Right lobe of liver (tissue), 6 donors: ENCODE data around the gene DNMT3A. TPM values are rescaled to one million over a fixed set of nuclear protein-coding genes. Genes with fewer than 3 reads are reported as not detected.

Experiments
- ATAC-seq, 4 donors: fragments of 200-7000 bp; cut with Tn5 transposase; one replicate each; pipeline ENCODE4 v1.9.1; 2020; ENCODE audit warnings: mild to moderate bottlenecking in 4 of 4, moderate library complexity in 4 of 4
- DNase-seq, 3 donors: peaks; one replicate each; pipeline ENCODE4 v3.0.0-alpha.2; 2020
- H3K27ac ChIP-seq, 3 donors: fragments of 200-600 bp; one replicate each; pipeline ENCODE4 v1.8.0; 2022
- H3K27me3 ChIP-seq, 2 donors: fragments of 200-600 bp; one replicate each; pipeline ENCODE4 v1.8.0; 2022
- H3K36me3 ChIP-seq, 4 donors: fragments of 200-600 bp; sonication (generic) in 1 of 4; one replicate each; pipeline versions ENCODE4 v1.5.1 to v1.8.0; 2017 to 2022; ENCODE audit warnings: control low read depth in 1 of 4
- H3K4me1 ChIP-seq, 4 donors: fragments of 200-600 bp; sonication (generic) in 1 of 4; one replicate each; pipeline versions ENCODE4 v1.5.1 to v1.8.0; 2017 to 2022; ENCODE audit warnings: control low read depth in 1 of 4
- H3K4me3 ChIP-seq, 3 donors: fragments of 200-600 bp; one replicate each; pipeline ENCODE4 v1.8.0; 2022
- H3K9me3 ChIP-seq, 4 donors: fragments of 200-600 bp; sonication (generic) in 1 of 4; one replicate each; pipeline versions ENCODE4 v1.5.1 to v1.8.0; 2017 to 2022; ENCODE audit warnings: control low read depth in 1 of 4
- POLR2A ChIP-seq: fragments of 450-650 bp; IDR thresholded peaks from one replicate; pipeline ENCODE4 v1.6.1; 2017; ENCODE audit warnings: antibody characterized with exemption, mild to moderate bottlenecking
- WGBS: methylation state at CpG from one replicate; pipeline ENCODE4 v1.1.6; 2018; ENCODE audit warnings: low coverage, low lambda C conversion rate; ENCODE audit not compliant: insufficient coverage; ENCODE audit errors: missing lambda C conversion rate; 5-methylcytosine and 5-hydroxymethylcytosine counted together
- intact Hi-C, 2 donors: fragments of 100-400 bp; cut with DNase I; formaldehyde crosslinking; loops; one replicate each; pipeline versions ENCODE4 v1.11.2 to v1.14.1; 2022
- total RNA-seq, 6 experiments: library from RNA; depleted of rRNA in 2 of 6; stranded (reverse); fragments of >200 nt in 2 of 6; fragmentation: NEBNext Ultra II Directional in 3 of 6; extraction: Animal tissue kit (Norgen Biotek cat#: 25700) in 3 of 6; gene quantifications; one replicate each; pipeline versions ENCODE4 v1.1.0 to v1.2.4, GENCODE V29; 2016 to 2023
- TF ChIP-seq, protein P1 (sequence below), 4 donors: fragments of 200-600 bp in 3 of 4; fragments of 450-650 bp in 1 of 4; IDR thresholded peaks; one replicate each; pipeline versions ENCODE4 v1.5.1 to v1.8.0; 2016 to 2022; ENCODE audit warnings: antibody characterized with exemption in 4 of 4, mild to moderate bottlenecking in 2 of 4
- donor health status: DM: no; HTN: yes; CAD: no.
- donor health status: DM: no; HTN: no; CAD: no.
- donor health status: DM: no; HTN: no; CAD: no.
- donor health status: DM: no; HTN: yes; CAD: no.
- donor health status: DM: no; HTN: yes; CAD: no.

DNMT3A gene
- total RNA-seq, 6 experiments from 2014 or later: 4.9 to 13.3 (median 9.3) TPM

DNA sequence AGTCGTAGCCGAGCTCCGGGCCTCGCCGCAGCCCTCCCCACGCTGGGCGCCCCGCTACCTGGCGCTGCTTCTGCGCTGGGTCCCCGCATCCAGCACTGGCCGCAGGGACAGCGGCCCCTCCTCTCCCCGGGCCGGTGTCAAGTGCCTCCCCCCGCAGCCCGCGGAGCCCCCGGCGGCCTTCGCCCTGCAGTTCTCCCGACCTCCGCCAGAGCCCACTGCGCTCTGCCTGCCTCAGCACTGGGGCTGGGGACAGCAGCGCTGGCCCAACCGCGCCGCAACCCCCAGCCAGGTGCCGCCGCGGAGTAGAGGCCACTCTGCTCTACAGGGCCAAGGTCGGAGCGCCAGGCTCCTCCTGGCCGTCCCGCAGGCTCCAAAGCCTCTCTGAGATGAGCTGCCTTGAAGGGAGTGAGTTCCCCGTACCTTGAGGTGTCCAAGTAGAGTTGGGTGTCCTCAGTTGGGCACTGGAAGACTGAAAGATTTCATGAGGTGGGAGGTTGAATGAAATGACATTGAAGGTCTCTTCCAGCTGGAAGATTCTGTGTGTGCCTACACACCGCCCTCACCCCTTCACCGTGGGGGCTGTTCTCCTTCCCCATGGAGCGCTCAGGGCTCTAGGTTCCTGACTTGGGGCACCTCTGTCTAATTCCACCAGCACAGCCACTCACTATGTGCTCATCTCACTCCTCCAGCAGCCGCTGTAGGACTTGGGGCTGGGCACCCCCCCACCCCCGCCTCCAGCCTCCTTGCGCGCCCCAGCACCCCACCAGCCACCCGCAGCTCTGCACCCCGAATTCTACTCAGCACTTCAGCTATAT, 854 bp upstream of the DNMT3A start:
- ATAC-seq (peak; percentile 88 to 96 (median 92)), DNase-seq (peak; percentile 85 to 89 (median 86))
- no peaks in the 10 kb centered on the region for H3K36me3 ChIP-seq
- WGBS: 25% methylated on average over 2 of the region's 45 CpGs
- intact Hi-C loops: no loop called here
- TF ChIP-seq, protein P1, sequence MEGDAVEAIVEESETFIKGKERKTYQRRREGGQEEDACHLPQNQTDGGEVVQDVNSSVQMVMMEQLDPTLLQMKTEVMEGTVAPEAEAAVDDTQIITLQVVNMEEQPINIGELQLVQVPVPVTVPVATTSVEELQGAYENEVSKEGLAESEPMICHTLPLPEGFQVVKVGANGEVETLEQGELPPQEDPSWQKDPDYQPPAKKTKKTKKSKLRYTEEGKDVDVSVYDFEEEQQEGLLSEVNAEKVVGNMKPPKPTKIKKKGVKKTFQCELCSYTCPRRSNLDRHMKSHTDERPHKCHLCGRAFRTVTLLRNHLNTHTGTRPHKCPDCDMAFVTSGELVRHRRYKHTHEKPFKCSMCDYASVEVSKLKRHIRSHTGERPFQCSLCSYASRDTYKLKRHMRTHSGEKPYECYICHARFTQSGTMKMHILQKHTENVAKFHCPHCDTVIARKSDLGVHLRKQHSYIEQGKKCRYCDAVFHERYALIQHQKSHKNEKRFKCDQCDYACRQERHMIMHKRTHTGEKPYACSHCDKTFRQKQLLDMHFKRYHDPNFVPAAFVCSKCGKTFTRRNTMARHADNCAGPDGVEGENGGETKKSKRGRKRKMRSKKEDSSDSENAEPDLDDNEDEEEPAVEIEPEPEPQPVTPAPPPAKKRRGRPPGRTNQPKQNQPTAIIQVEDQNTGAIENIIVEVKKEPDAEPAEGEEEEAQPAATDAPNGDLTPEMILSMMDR (IDR thresholded peaks at IDR 0.05): peak; percentile 89 to 98 (median 97)
- TF ChIP-seq POLR2A: no peak
- H3K4me3 ChIP-seq: peak overlapping the region; percentile 44 to 80 (median 65)
- no peaks in the 10 kb centered on the region for H3K27me3 ChIP-seq
- no peaks in the 10 kb centered on the region for H3K4me1 ChIP-seq
- H3K27ac ChIP-seq: peak overlapping the region in 2 of 3 donors; percentile 36 to 67
- no peaks in the 10 kb centered on the region for H3K9me3 ChIP-seq

DNA sequence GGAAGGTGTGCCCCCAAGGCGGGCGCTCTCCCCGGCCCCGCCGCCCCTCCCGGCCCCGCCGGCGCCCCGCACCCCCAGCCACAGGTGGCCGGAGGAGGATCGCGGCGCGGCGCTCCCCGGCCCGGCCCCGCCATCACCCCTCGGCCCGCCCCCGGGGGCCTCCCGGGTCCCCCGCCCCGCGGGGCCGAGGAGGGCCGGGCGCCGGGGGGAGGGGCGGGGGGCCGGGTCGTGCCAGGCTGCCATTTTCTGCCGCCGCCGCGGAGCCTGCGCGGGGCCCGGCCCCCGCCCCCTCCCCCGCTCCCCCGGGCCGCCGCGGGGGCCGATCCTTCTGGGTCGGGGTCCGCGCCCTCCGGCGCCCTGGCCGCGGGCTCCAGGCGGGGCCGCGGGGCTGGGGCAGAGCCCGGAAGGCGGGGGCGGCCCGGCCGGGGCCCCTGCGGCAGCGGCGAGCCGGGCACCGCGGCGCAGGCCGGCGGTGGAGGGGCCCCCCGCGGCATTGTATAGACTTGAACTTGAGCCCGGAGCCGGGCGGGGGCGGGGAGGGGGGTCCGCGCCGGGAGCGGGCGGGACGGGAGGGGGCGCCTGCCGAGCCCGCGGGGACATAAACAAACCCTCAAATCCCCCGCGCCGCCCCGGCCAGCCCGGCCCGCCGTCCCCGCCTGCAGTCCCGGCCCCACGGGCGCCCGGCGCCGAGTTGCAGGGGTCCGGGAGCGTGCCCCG, 556 bp downstream of the DNMT3A start:
- TF ChIP-seq, protein P1 (IDR thresholded peaks at IDR 0.05): no peak
- no peak for TF ChIP-seq POLR2A
- intact Hi-C loops: no loop called here
- WGBS: no CpG with 5 or more reads among the region's 104 CpGs
- no peaks in the 10 kb centered on the region for H3K27me3 ChIP-seq
- H3K36me3 ChIP-seq: no peaks in the 10 kb centered on the region
- DNase-seq (peak in 1 of 3 donors; percentile 46), ATAC-seq (no peak)
- H3K27ac ChIP-seq: peak overlapping the region in 1 of 3 donors; percentile 59
- no peaks in the 10 kb centered on the region for H3K9me3 ChIP-seq
- peaks cover 0 to 3% (median 0%) of the 10 kb centered on the region in 4 donors for H3K4me1 ChIP-seq
- peak overlapping the region; percentile 59 to 80 (median 59) for H3K4me3 ChIP-seq

DNA sequence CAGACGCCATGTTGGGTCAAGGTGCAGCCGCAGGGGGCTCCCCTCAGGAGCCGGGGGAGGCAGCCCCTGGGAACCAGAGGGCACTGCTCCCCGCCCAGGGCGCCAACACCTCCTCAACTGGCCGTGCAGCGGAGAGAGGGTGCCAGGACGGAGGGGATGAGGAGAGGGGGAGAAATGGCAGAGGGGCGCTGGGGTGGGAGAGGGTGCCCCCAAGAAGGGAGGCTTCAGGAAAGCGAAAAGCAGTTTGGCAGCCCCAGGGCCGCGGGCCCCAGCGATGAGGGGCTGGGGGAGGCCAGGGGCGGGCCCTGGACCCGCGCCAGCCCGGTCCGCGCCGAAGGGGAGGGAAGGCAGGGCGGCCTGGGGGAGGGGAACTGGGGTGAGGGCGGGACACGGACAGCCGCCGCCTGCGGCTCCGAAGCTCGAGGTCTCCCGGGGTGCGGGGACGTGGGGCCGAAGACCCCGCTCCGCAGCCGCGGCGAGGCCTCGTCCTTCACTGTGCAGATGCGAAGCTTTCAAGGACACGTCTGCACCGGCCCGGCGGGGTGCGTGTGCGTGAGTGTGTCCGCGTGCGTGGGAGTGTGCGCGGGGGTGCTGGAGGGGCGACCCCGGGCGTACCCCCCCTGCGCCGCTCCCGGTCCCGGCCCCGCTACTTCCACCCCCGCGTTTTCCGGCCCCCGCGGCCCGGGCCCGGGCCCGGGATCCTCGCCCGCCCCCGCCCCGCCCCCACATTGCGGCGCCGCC, 1.4 kb downstream of the DNMT3A start:
- intact Hi-C loops: no loop called here
- ATAC-seq (peak in 2 of 4 donors; percentile 14 to 17), DNase-seq (peak in 2 of 3 donors; percentile 52 to 64)
- Histone ChIP-seq H3K27me3 (no peaks in the 10 kb centered on the region), H3K36me3 (no peaks in the 10 kb centered on the region), H3K4me1 (peaks cover 0 to 7% (median 0%) of the 10 kb centered on the region in 4 donors), H3K9me3 (no peaks in the 10 kb centered on the region), H3K4me3 (peak overlapping the region; percentile 59 to 80 (median 59)), H3K27ac (peak overlapping the region; percentile 20 to 55 (median 38))
- WGBS: 4% methylated on average over 13 of the region's 73 CpGs
- TF ChIP-seq, protein P1 (IDR thresholded peaks at IDR 0.05): no peak
- no peak for TF ChIP-seq POLR2A

DNA sequence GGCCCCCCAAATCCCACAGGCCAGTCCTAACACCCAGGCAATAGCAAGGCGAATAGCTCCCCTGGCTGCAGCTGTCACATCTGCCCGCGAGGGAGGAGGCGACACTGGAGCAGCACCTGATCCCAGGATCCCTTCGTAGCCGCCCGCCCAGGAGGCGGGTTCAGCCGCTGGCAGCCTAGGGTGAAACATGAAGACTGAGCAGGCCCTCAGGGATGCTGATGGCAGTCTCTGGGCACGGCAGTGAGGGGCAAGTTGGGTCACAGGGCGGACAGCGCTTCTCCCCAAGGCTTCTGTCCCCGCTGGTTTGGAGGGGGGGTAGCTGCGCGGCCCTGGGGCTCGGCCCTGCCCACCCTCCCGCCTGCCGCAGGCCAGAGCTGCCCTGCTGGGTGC, 1.9 kb downstream of the DNMT3A start:
- peak overlapping the region in 2 of 3 donors; percentile 1 to 55 for H3K27ac ChIP-seq
- intact Hi-C loops: no loop called here
- peak; percentile 50 to 71 (median 69) for DNase-seq
- peak overlapping the region; percentile 59 to 80 (median 59) for H3K4me3 ChIP-seq
- ATAC-seq: peak; percentile 13 to 40 (median 25)
- TF ChIP-seq POLR2A: no peak
- TF ChIP-seq, protein P1 (IDR thresholded peaks at IDR 0.05): peak in 1 of 4 donors; percentile 5
- H3K27me3 ChIP-seq: no peaks in the 10 kb centered on the region
- no peaks in the 10 kb centered on the region for H3K36me3 ChIP-seq
- H3K9me3 ChIP-seq: no peaks in the 10 kb centered on the region
- peaks cover 0 to 7% (median 0%) of the 10 kb centered on the region in 4 donors for H3K4me1 ChIP-seq
- 60% methylated on average over 1 of the region's 18 CpGs for WGBS
